Panc1 (cell line): ENCODE data around the gene KCTD13. TPM values are rescaled to one million over a fixed set of nuclear protein-coding genes. Genes with fewer than 3 reads are reported as not detected.
A peak's percentile ranks its signal among the peaks of the same experiment; 100 is the strongest.

Experiments
- ATAC-seq: fragments of 200-7000 bp; cut with Tn5 transposase; 2 replicates; pipeline ENCODE4 v1.9.1; 2020; ENCODE audit warnings: mild to moderate bottlenecking, moderate library complexity
- BruUV-seq: library from RNA; stranded (reverse); fragments of 400-500 nt; replicated peaks from 2 replicates; lab custom pipeline; 2021; lab: Mats Ljungman, UMichigan
- CTCF ChIA-PET: fragments of 300-600 bp; sonication (Branson Sonifier 250); formaldehyde crosslinking; loops from one replicate; lab custom pipeline; 2022; ENCODE audit warnings: antibody characterized with exemption; lab: Charles Lee
- POLR2A ChIA-PET: fragments of 300-600 bp; sonication (Branson Sonifier 250); formaldehyde crosslinking; loops from one replicate; lab custom pipeline; 2022; ENCODE audit warnings: antibody characterized with exemption; lab: Charles Lee
- DNase-seq: peaks from one replicate; pipeline ENCODE4 v3.0.0-alpha.2; 2010; ENCODE audit warnings: low read depth, low spot score
- H3K27ac ChIP-seq: 2 replicates; pipeline ENCODE4 v1.5.1; 2011; ENCODE audit warnings: mild to moderate bottlenecking, low read length, inconsistent platforms
- H3K27me3 ChIP-seq: fragments of 200-500 bp; sonication (Bioruptor generic); 2 replicates; pipeline ENCODE4 v1.6.0; 2014; ENCODE audit warnings: low read length, inconsistent platforms; ENCODE audit not compliant: control insufficient read depth, insufficient read depth
- H3K36me3 ChIP-seq: fragments of 200-500 bp; sonication (Bioruptor generic); 2 replicates; pipeline ENCODE4 v1.5.1; 2014; ENCODE audit warnings: inconsistent platforms, mild to moderate bottlenecking, low read length, moderate library complexity; ENCODE audit not compliant: control insufficient read depth, insufficient read depth
- H3K4me1 ChIP-seq: 2 replicates; pipeline ENCODE4 v1.5.1; 2011; ENCODE audit warnings: inconsistent platforms, mild to moderate bottlenecking, low read length, moderate library complexity; ENCODE audit not compliant: control insufficient read depth, insufficient read depth
- H3K4me3 ChIP-seq, 2 experiments: 2 replicates each; pipeline ENCODE4 v1.5.1; 2011 to 2012; ENCODE audit warnings: low read depth in 2 of 2, low read length in 2 of 2, mild to moderate bottlenecking in 2 of 2, inconsistent platforms in 1 of 2, moderate library complexity in 1 of 2
- H3K9me3 ChIP-seq: fragments of 200-500 bp; sonication (Bioruptor generic); 2 replicates; pipeline ENCODE4 v1.5.1; 2014; ENCODE audit warnings: low read depth, mild to moderate bottlenecking, inconsistent platforms, low read length, moderate library complexity; ENCODE audit not compliant: control insufficient read depth, insufficient read depth
- CTCF ChIP-seq: fragments of 450-650 bp; IDR thresholded peaks from 2 replicates; pipeline ENCODE4 v1.5.1; 2017; ENCODE audit warnings: mild to moderate bottlenecking
- POLR2AphosphoS5 ChIP-seq: IDR thresholded peaks from 2 replicates; pipeline ENCODE4 v1.6.1; 2012; ENCODE audit warnings: mild to moderate bottlenecking, low read depth, low read length, moderate library complexity
- REST ChIP-seq, 2 experiments: IDR thresholded peaks; 2 replicates each; pipeline ENCODE4 v1.6.1; 2011 to 2012; ENCODE audit warnings: low read depth in 2 of 2, control low read depth in 1 of 2, low read length in 1 of 2, mild to moderate bottlenecking in 1 of 2, moderate library complexity in 1 of 2; ENCODE audit not compliant: insufficient read depth in 1 of 2
- SIN3A ChIP-seq: IDR thresholded peaks from 2 replicates; pipeline ENCODE4 v1.6.1; 2012; ENCODE audit warnings: low read depth, mild to moderate bottlenecking, low read length, moderate library complexity, borderline replicate concordance; ENCODE audit not compliant: insufficient read depth
- TCF7L2 ChIP-seq: IDR thresholded peaks from 2 replicates; pipeline ENCODE4 v1.6.1; 2011; ENCODE audit warnings: mild to moderate bottlenecking, low read depth, low read length, inconsistent platforms
- in situ Hi-C: cut with HindIII; loops from 2 replicates; pipeline ENCODE4 v1.10.0; 2016; ENCODE audit warnings: low sequenced_read_pairs, low pct_unique_long_range_greater_than_20kb
- intact Hi-C: fragments of 100-400 bp; cut with micrococcal nuclease; formaldehyde crosslinking; loops from one replicate; pipeline ENCODE4 v1.10.0; 2022; ENCODE audit not compliant: unreplicated experiment
- total RNA-seq: library from RNA; stranded (reverse); gene quantifications from one replicate; pipeline ENCODE4 v1.2.1, GENCODE V29; 2021; ENCODE audit not compliant: unreplicated experiment

The KCTD13 gene
- total RNA-seq, 1 experiment from 2014 or later = 45.7 TPM

- TF ChIP-seq TCF7L2 = no peak
- no peak for TF ChIP-seq SIN3A
- no peak for TF ChIP-seq CTCF
- no peak for TF ChIP-seq POLR2AphosphoS5
- POLR2A ChIA-PET = no interaction called here
- no peak overlapping the region for H3K27ac ChIP-seq
- H3K27me3 ChIP-seq = no peaks in the 10 kb centered on the region
- CTCF ChIA-PET = no interaction called here
- ATAC-seq (no peak), DNase-seq (no peak)
- in situ Hi-C loops (no loop called here), intact Hi-C loops (no loop called here)
- H3K4me3 ChIP-seq = no peak overlapping the region
- peaks cover 4% of the 10 kb centered on the region; the same call in 1 of the 2 replicates for H3K9me3 ChIP-seq
- no TSS peak for BruUV-seq
- H3K4me1 ChIP-seq = peaks cover 13% of the 10 kb centered on the region
- H3K36me3 ChIP-seq = no peaks in the 10 kb centered on the region
These were observed 21.9 kb upstream of the KCTD13 start for GRCh38 chr16:29947897-29948296.

GRCh38 chr16:29943846-29944799 is 18.1 kb upstream of the KCTD13 start:
- ATAC-seq (peak; percentile 99), DNase-seq (peak; percentile 98)
- H3K4me3 ChIP-seq = peak overlapping the region; percentile 23 to 53
- TF ChIP-seq REST (IDR thresholded peaks at IDR 0.05; ENCODE audit: insufficient read depth in 1 of 2, low read depth in 2 of 2, low read length in 1 of 2) (peak; percentile 24 to 27; a peak in 2 of 4 replicates), CTCF (no peak), POLR2AphosphoS5 (peak; percentile 70; the same call in 1 of the 2 replicates), SIN3A (no peak; the same call in 1 of the 2 replicates), TCF7L2 (0 out of 2 replicates have a peak, but pooled peaks have one; percentile 33)
- H3K4me1 ChIP-seq = peaks cover 17% of the 10 kb centered on the region
- POLR2A ChIA-PET = interaction anchor here (0.5 to 2.4 kb wide), 8 partner anchors 12 to 89 kb away, joined by 3 to 10 read pairs (median 4); partner anchors contain the start of gene TMEM219
- BruUV-seq = no TSS peak
- CTCF ChIA-PET = interaction anchor here (1.1 to 1.3 kb wide), 2 partner anchors 27 to 88 kb away, joined by 4 read pairs; no protein-coding TSS in a partner anchor
- in situ Hi-C loops (no loop called here), intact Hi-C loops (loop anchor here (2.0 kb wide), 1 partner anchor 17 kb away; no protein-coding TSS in a partner anchor)
- no peaks in the 10 kb centered on the region for H3K9me3 ChIP-seq
- H3K27ac ChIP-seq = peak overlapping the region; percentile 99
- H3K27me3 ChIP-seq = no peaks in the 10 kb centered on the region
- no peaks in the 10 kb centered on the region for H3K36me3 ChIP-seq
